GM23338 (cell line): ENCODE measurements around the gene DUSP15. TPM values are rescaled to one million over a fixed set of nuclear protein-coding genes. Genes with fewer than 3 reads are reported as not detected.

Source experiments
- ATAC-seq: fragments of 200-7000 bp; cut with Tn5 transposase; 3 replicates; pipeline ENCODE4 v1.9.1; 2020
- DNase-seq: peaks from one replicate; pipeline ENCODE4 v3.0.0-alpha.2; 2015; ENCODE audit warnings: low spot score
- H2AFZ ChIP-seq: fragments of 200-600 bp; sonication (generic); 2 replicates; pipeline ENCODE4 v1.8.0; 2016; ENCODE audit warnings: antibody characterized with exemption, mild to moderate bottlenecking, moderate library complexity
- H3F3A ChIP-seq: fragments of 200-600 bp; sonication (generic); replicated peaks from 2 replicates; pipeline ENCODE4 v1.8.0; 2017; ENCODE audit warnings: antibody characterized with exemption, mixed run types, low read depth
- H3K27ac ChIP-seq: fragments of 200-600 bp; sonication (generic); 2 replicates; pipeline ENCODE4 v1.6.1; 2016; ENCODE audit warnings: low read depth
- H3K27me3 ChIP-seq: fragments of 200-600 bp; sonication (generic); 2 replicates; pipeline ENCODE4 v1.8.0; 2016; ENCODE audit warnings: mild to moderate bottlenecking, mixed run types, moderate library complexity; ENCODE audit not compliant: insufficient read depth
- H3K36me3 ChIP-seq: fragments of 200-600 bp; sonication (generic); 2 replicates; pipeline ENCODE4 v1.8.0; 2016; ENCODE audit warnings: mild to moderate bottlenecking; ENCODE audit not compliant: insufficient read depth
- H3K4me1 ChIP-seq: fragments of 200-600 bp; sonication (generic); 2 replicates; pipeline ENCODE4 v1.8.0; 2016; ENCODE audit warnings: mild to moderate bottlenecking, moderate library complexity; ENCODE audit not compliant: insufficient read depth
- H3K4me2 ChIP-seq: fragments of 200-600 bp; sonication (generic); 2 replicates; pipeline ENCODE4 v1.7.1; 2017; ENCODE audit warnings: mixed run types
- H3K4me3 ChIP-seq: fragments of 200-600 bp; sonication (generic); 2 replicates; pipeline ENCODE4 v1.6.1; 2016; ENCODE audit warnings: mixed run types
- H3K79me2 ChIP-seq: fragments of 200-600 bp; sonication (generic); replicated peaks from 2 replicates; pipeline ENCODE4 v1.8.0; 2017; ENCODE audit warnings: mild to moderate bottlenecking; ENCODE audit not compliant: insufficient read depth
- H3K9me2 ChIP-seq: fragments of 200-600 bp; sonication (generic); 2 replicates; pipeline ENCODE4 v1.8.0; 2017; ENCODE audit not compliant: insufficient read depth
- H4K20me1 ChIP-seq: fragments of 200-600 bp; sonication (generic); replicated peaks from 2 replicates; pipeline ENCODE4 v1.8.0; 2017; ENCODE audit warnings: mild to moderate bottlenecking; ENCODE audit not compliant: insufficient read depth
- H3K27ac Mint-ChIP-seq: 2 replicates; pipeline ENCODE4 v1.8.0; 2020; ENCODE audit warnings: inconsistent platforms, mild to moderate bottlenecking, moderate library complexity, mixed read lengths
- H3K27me3 Mint-ChIP-seq: 3 replicates; pipeline ENCODE4 v1.8.0; 2022; ENCODE audit warnings: low read depth, mild to moderate bottlenecking, moderate library complexity, mixed read lengths, inconsistent platforms; ENCODE audit not compliant: insufficient read depth, poor library complexity
- H3K36me3 Mint-ChIP-seq: 3 replicates; pipeline ENCODE4 v1.8.0; 2021; ENCODE audit warnings: low read depth, mild to moderate bottlenecking, inconsistent platforms, moderate library complexity, mixed read lengths
- H3K4me1 Mint-ChIP-seq: 3 replicates; pipeline ENCODE4 v1.8.0; 2020; ENCODE audit warnings: mild to moderate bottlenecking, inconsistent platforms, mixed read lengths
- H3K4me3 Mint-ChIP-seq: 3 replicates; pipeline ENCODE4 v1.8.0; 2021; ENCODE audit warnings: moderate library complexity, mild to moderate bottlenecking, inconsistent platforms, mixed read lengths
- H3K9me3 Mint-ChIP-seq: 3 replicates; pipeline ENCODE4 v1.8.0; 2020; ENCODE audit warnings: moderate library complexity, mild to moderate bottlenecking, inconsistent platforms, mixed read lengths
- CREB1 ChIP-seq: fragments of 250-450 bp; sonication (Bioruptor Pico); IDR thresholded peaks from 2 replicates; pipeline ENCODE4 v1.5.0; 2020; ENCODE audit warnings: low read depth, mild to moderate bottlenecking, moderate library complexity
- CTCF ChIP-seq, 2 experiments: fragments of 200-600 bp in 1 of 2; sonication (generic) in 1 of 2; conservative IDR thresholded peaks; 2 replicates each; pipeline versions ENCODE4 v1.5.1 to v1.6.1; 2016 to 2017; ENCODE audit warnings: antibody characterized with exemption in 2 of 2, low read depth in 2 of 2, mild to moderate bottlenecking in 2 of 2, moderate library complexity in 1 of 2
- ETS1 ChIP-seq: IDR thresholded peaks from 2 replicates; pipeline ENCODE4 v1.6.1; 2016; ENCODE audit warnings: antibody characterized with exemption
- EZH2 ChIP-seq: fragments of 200-600 bp; sonication (generic); IDR thresholded peaks from one replicate; pipeline ENCODE4 v1.8.0; 2017; ENCODE audit warnings: antibody characterized with exemption, mild to moderate bottlenecking, low read depth; ENCODE audit not compliant: unreplicated experiment
- EZH2phosphoT487 ChIP-seq: fragments of 200-600 bp; sonication (generic); IDR thresholded peaks from one replicate; pipeline ENCODE4 v1.8.1; 2018; ENCODE audit warnings: antibody characterized with exemption; ENCODE audit not compliant: unreplicated experiment
- JUNB ChIP-seq: IDR thresholded peaks from one replicate; pipeline ENCODE4 v1.6.1; 2016; ENCODE audit warnings: antibody characterized with exemption; ENCODE audit not compliant: unreplicated experiment
- NANOG ChIP-seq: IDR thresholded peaks from 2 replicates; pipeline ENCODE4 v1.6.1; 2016; ENCODE audit warnings: antibody characterized with exemption, borderline replicate concordance
- POLR2AphosphoS5 ChIP-seq: IDR thresholded peaks from 2 replicates; pipeline ENCODE4 v1.6.1; 2016; ENCODE audit warnings: antibody characterized with exemption, low read depth
- REST ChIP-seq: IDR thresholded peaks from one replicate; pipeline ENCODE4 v1.6.1; 2018; ENCODE audit warnings: antibody characterized with exemption; ENCODE audit not compliant: unreplicated experiment
- STAT1 ChIP-seq: IDR thresholded peaks from one replicate; pipeline ENCODE4 v1.6.1; 2016; ENCODE audit warnings: antibody characterized with exemption; ENCODE audit not compliant: unreplicated experiment
- ZNF114 ChIP-seq: fragments of 250-450 bp; sonication (Bioruptor Pico); IDR thresholded peaks from 2 replicates; pipeline ENCODE4 v1.5.0; 2020; ENCODE audit warnings: mild to moderate bottlenecking, moderate library complexity
- ZNF331 ChIP-seq: fragments of 250-450 bp; sonication (Bioruptor Pico); IDR thresholded peaks from 2 replicates; pipeline ENCODE4 v1.5.0; 2020; ENCODE audit warnings: low read depth, mild to moderate bottlenecking, moderate library complexity
- polyA plus RNA-seq: library from polyadenylated mRNA; unstranded; fragments of >200 nt; fragmentation: Nextera tagmentation; extraction: Ambion mirVana; gene quantifications from 2 replicates; pipeline ENCODE4 v1.2.1, GENCODE V29; 2016
- total RNA-seq: library from RNA; depleted of rRNA; stranded (reverse); fragments of >200 nt; shearing (Covaris generic); gene quantifications from 2 replicates; pipeline ENCODE4 v1.2.3, GENCODE V29; 2014
- TF ChIP-seq, protein P1 (sequence below): fragments of 250-450 bp; sonication (Bioruptor Pico); IDR thresholded peaks from 2 replicates; pipeline ENCODE4 v1.5.0; 2020; ENCODE audit warnings: mild to moderate bottlenecking, moderate library complexity

Gene DUSP15
- total and polyA plus RNA-seq, 2 experiments from 2014 or later, result 0.61 to 2.8 TPM

- Histone ChIP-seq H3K27me3 (peaks cover 55% of the 10 kb centered on the region), H3K79me2 (no peaks in the 10 kb centered on the region), H3K9me2 (no peaks in the 10 kb centered on the region), H3K4me3 (no peak overlapping the region), H4K20me1 (no peaks in the 10 kb centered on the region; the same call in none of the 2 replicates), H2AFZ (no peak overlapping the region), H3K27ac (no peak overlapping the region), H3K4me2 (no peak overlapping the region), H3F3A (peaks cover 26% of the 10 kb centered on the region), H3K36me3 (no peaks in the 10 kb centered on the region), H3K4me1 (peaks cover 21% of the 10 kb centered on the region; the same call in 1 of the 2 replicates)
- Mint-ChIP-seq H3K9me3 (peaks cover 42% of the 10 kb centered on the region; the same call in 2 of the 3 replicates), H3K27me3 (peaks cover 34% of the 10 kb centered on the region), H3K27ac (no peak overlapping the region), H3K4me1 (peaks cover 11% of the 10 kb centered on the region; the same call in 2 of the 3 replicates), H3K36me3 (no peaks in the 10 kb centered on the region; the same call in 2 of the 3 replicates), H3K4me3 (no peak overlapping the region)
- TF ChIP-seq CTCF (conservative IDR thresholded peaks at IDR 0.05; ENCODE audit: low read depth in 2 of 2), result no peak
- TF ChIP-seq EZH2phosphoT487, result no peak
- no peak for TF ChIP-seq STAT1
- no peak for TF ChIP-seq NANOG
- TF ChIP-seq ZNF114 (CRISPR knock-in tag), result no peak
- TF ChIP-seq, protein P1, sequence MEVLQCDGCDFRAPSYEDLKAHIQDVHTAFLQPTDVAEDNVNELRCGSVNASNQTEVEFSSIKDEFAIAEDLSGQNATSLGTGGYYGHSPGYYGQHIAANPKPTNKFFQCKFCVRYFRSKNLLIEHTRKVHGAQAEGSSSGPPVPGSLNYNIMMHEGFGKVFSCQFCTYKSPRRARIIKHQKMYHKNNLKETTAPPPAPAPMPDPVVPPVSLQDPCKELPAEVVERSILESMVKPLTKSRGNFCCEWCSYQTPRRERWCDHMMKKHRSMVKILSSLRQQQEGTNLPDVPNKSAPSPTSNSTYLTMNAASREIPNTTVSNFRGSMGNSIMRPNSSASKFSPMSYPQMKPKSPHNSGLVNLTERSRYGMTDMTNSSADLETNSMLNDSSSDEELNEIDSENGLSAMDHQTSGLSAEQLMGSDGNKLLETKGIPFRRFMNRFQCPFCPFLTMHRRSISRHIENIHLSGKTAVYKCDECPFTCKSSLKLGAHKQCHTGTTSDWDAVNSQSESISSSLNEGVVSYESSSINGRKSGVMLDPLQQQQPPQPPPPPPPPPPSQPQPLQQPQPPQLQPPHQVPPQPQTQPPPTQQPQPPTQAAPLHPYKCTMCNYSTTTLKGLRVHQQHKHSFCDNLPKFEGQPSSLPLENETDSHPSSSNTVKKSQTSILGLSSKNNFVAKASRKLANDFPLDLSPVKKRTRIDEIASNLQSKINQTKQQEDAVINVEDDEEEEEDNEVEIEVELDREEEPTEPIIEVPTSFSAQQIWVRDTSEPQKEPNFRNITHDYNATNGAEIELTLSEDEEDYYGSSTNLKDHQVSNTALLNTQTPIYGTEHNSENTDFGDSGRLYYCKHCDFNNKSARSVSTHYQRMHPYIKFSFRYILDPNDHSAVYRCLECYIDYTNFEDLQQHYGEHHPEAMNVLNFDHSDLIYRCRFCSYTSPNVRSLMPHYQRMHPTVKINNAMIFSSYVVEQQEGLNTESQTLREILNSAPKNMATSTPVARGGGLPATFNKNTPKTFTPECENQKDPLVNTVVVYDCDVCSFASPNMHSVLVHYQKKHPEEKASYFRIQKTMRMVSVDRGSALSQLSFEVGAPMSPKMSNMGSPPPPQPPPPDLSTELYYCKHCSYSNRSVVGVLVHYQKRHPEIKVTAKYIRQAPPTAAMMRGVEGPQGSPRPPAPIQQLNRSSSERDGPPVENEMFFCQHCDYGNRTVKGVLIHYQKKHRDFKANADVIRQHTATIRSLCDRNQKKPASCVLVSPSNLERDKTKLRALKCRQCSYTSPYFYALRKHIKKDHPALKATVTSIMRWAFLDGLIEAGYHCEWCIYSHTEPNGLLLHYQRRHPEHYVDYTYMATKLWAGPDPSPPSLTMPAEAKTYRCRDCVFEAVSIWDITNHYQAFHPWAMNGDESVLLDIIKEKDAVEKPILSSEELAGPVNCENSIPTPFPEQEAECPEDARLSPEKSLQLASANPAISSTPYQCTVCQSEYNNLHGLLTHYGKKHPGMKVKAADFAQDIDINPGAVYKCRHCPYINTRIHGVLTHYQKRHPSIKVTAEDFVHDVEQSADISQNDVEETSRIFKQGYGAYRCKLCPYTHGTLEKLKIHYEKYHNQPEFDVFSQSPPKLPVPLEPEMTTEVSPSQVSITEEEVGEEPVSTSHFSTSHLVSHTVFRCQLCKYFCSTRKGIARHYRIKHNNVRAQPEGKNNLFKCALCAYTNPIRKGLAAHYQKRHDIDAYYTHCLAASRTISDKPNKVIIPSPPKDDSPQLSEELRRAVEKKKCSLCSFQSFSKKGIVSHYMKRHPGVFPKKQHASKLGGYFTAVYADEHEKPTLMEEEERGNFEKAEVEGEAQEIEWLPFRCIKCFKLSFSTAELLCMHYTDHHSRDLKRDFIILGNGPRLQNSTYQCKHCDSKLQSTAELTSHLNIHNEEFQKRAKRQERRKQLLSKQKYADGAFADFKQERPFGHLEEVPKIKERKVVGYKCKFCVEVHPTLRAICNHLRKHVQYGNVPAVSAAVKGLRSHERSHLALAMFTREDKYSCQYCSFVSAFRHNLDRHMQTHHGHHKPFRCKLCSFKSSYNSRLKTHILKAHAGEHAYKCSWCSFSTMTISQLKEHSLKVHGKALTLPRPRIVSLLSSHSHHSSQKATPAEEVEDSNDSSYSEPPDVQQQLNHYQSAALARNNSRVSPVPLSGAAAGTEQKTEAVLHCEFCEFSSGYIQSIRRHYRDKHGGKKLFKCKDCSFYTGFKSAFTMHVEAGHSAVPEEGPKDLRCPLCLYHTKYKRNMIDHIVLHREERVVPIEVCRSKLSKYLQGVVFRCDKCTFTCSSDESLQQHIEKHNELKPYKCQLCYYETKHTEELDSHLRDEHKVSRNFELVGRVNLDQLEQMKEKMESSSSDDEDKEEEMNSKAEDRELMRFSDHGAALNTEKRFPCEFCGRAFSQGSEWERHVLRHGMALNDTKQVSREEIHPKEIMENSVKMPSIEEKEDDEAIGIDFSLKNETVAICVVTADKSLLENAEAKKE (CRISPR knock-in tag), result no peak
- no peak for TF ChIP-seq ZNF331 (CRISPR knock-in tag)
- TF ChIP-seq JUNB, result no peak
- no peak for TF ChIP-seq POLR2AphosphoS5
- TF ChIP-seq CREB1 (CRISPR knock-in tag), result no peak
- no peak for TF ChIP-seq ETS1
- no peak for TF ChIP-seq REST
- TF ChIP-seq EZH2, result no peak
- ATAC-seq (no peak), DNase-seq (no peak)
Observed at GRCh38 chr20:31863296-31864085, 6.8 kb downstream of the DUSP15 start.
